Activated CD8-positive, alpha-beta T cell treated with anti-CD3 and anti-CD28 coated beads for 36 hours (primary cell): ENCODE data around the gene CTNNA2. TPM values are rescaled to one million over a fixed set of nuclear protein-coding genes. Genes with fewer than 3 reads are reported as not detected.

Source experiments
- ATAC-seq: fragments of 200-7000 bp; cut with Tn5 transposase; one replicate; pipeline ENCODE4 v1.10.0; 2021; ENCODE audit warnings: mild to moderate bottlenecking, moderate library complexity
- CTCF ChIA-PET: fragments of 350-600 bp; sonication (Branson Sonifier 250); formaldehyde crosslinking; loops from one replicate; lab custom pipeline; 2021; ENCODE audit warnings: antibody characterized with exemption; lab: Charles Lee
- POLR2A ChIA-PET: fragments of 350-600 bp; sonication (Branson Sonifier 250); formaldehyde crosslinking; loops from one replicate; lab custom pipeline; 2021; ENCODE audit warnings: antibody characterized with exemption; lab: Charles Lee
- DNase-seq: peaks from one replicate; pipeline ENCODE4 v3.0.0-alpha.2; 2020
- H3K27ac Mint-ChIP-seq: one replicate; pipeline ENCODE4 v1.8.0; 2021; ENCODE audit warnings: mild to moderate bottlenecking, mixed read lengths
- H3K27me3 Mint-ChIP-seq: one replicate; pipeline ENCODE4 v1.8.0; 2021; ENCODE audit warnings: mixed read lengths
- H3K36me3 Mint-ChIP-seq: one replicate; pipeline ENCODE4 v1.8.0; 2021; ENCODE audit warnings: low read depth, mixed read lengths
- H3K4me1 Mint-ChIP-seq: one replicate; pipeline ENCODE4 v1.8.0; 2021; ENCODE audit warnings: low read depth, mixed read lengths
- H3K4me3 Mint-ChIP-seq: one replicate; pipeline ENCODE4 v1.8.0; 2021; ENCODE audit warnings: mild to moderate bottlenecking, moderate library complexity, mixed read lengths
- H3K9me3 Mint-ChIP-seq: one replicate; pipeline ENCODE4 v1.8.0; 2021; ENCODE audit warnings: mixed read lengths
- CTCF ChIP-seq: fragments of 200-600 bp; IDR thresholded peaks from one replicate; pipeline ENCODE4 v1.8.0; 2022; ENCODE audit warnings: antibody characterized with exemption, mild to moderate bottlenecking
- intact Hi-C: fragments of 100-400 bp; cut with micrococcal nuclease; formaldehyde crosslinking; loops from one replicate; pipeline ENCODE4 v1.10.0; 2022
- total RNA-seq, 2 experiments: library from RNA; stranded (reverse); gene quantifications; one replicate each; pipeline ENCODE4 v1.2.3, GENCODE V29; 2021

CTNNA2 gene
- total RNA-seq, 2 experiments from 2014 or later: not detected

GRCh38 chr2:79621252-79621651 is 108.4 kb downstream of the CTNNA2 start:
- no peaks in the 10 kb centered on the region for H3K4me1 Mint-ChIP-seq
- no peak overlapping the region for H3K4me3 Mint-ChIP-seq
- no peak overlapping the region for H3K27ac Mint-ChIP-seq
- H3K27me3 Mint-ChIP-seq: no peaks in the 10 kb centered on the region
- ATAC-seq: no peak
- H3K36me3 Mint-ChIP-seq: no peaks in the 10 kb centered on the region
- ChIA-PET CTCF (no interaction called here), POLR2A (no interaction called here)
- H3K9me3 Mint-ChIP-seq: peaks cover 4% of the 10 kb centered on the region
- intact Hi-C loops: no loop called here
- no peak for DNase-seq
- no peak for TF ChIP-seq CTCF

- no peak for TF ChIP-seq CTCF
- Mint-ChIP-seq H3K4me3 (no peak overlapping the region), H3K4me1 (no peaks in the 10 kb centered on the region), H3K27me3 (no peaks in the 10 kb centered on the region), H3K36me3 (no peaks in the 10 kb centered on the region), H3K9me3 (peaks cover 4% of the 10 kb centered on the region), H3K27ac (no peak overlapping the region)
- CTCF ChIA-PET: no interaction called here
- no peak for DNase-seq
- POLR2A ChIA-PET: no interaction called here
- ATAC-seq: no peak
- intact Hi-C loops: no loop called here
These were observed 108.9 kb downstream of the CTNNA2 start for GRCh38 chr2:79621755-79622154.

- intact Hi-C loops: no loop called here
- no peak overlapping the region for H3K4me3 Mint-ChIP-seq
- no peaks in the 10 kb centered on the region for H3K27me3 Mint-ChIP-seq
- no peaks in the 10 kb centered on the region for H3K36me3 Mint-ChIP-seq
- peaks cover 4% of the 10 kb centered on the region for H3K9me3 Mint-ChIP-seq
- ATAC-seq: no peak
- ChIA-PET POLR2A (no interaction called here), CTCF (no interaction called here)
- no peak for DNase-seq
- no peaks in the 10 kb centered on the region for H3K4me1 Mint-ChIP-seq
- TF ChIP-seq CTCF: no peak
- no peak overlapping the region for H3K27ac Mint-ChIP-seq
These were observed 109.7 kb downstream of the CTNNA2 start for GRCh38 chr2:79622508-79622907.

GRCh38 chr2:79627237-79627636 is 114.4 kb downstream of the CTNNA2 start:
- H3K27ac Mint-ChIP-seq: no peak overlapping the region

GRCh38 chr2:79630060-79630459 is 117.2 kb downstream of the CTNNA2 start:
- Mint-ChIP-seq H3K4me1 (no peaks in the 10 kb centered on the region), H3K27ac (no peak overlapping the region), H3K4me3 (no peak overlapping the region), H3K9me3 (peaks cover 7% of the 10 kb centered on the region), H3K27me3 (no peaks in the 10 kb centered on the region), H3K36me3 (no peaks in the 10 kb centered on the region)
- TF ChIP-seq CTCF: no peak
- DNase-seq: no peak
- intact Hi-C loops: no loop called here
- ATAC-seq: no peak
- CTCF ChIA-PET: no interaction called here
- POLR2A ChIA-PET: no interaction called here

More at GRCh38 chr2:79627237-79627636, 114.4 kb downstream of the CTNNA2 start:
- Mint-ChIP-seq H3K9me3 (peaks cover 3% of the 10 kb centered on the region), H3K27me3 (no peaks in the 10 kb centered on the region), H3K36me3 (no peaks in the 10 kb centered on the region), H3K4me3 (no peak overlapping the region), H3K4me1 (no peaks in the 10 kb centered on the region)
- ChIA-PET CTCF (no interaction called here), POLR2A (no interaction called here)
- TF ChIP-seq CTCF: no peak
- intact Hi-C loops: no loop called here
- ATAC-seq (no peak), DNase-seq (no peak)
